Osteocyte (in vitro differentiated cells): ENCODE results near the gene ANXA4. TPM values are rescaled to one million over a fixed set of nuclear protein-coding genes. Genes with fewer than 3 reads are reported as not detected.
A peak's percentile ranks its signal among the peaks of the same experiment; 100 is the strongest.
"Not testable (repeated sequence)": the region's sequence is repeated elsewhere in the genome, so short reads cannot be mapped to it uniquely, and the experiment has no call there.

Experiments used
- DNase-seq: peaks from one replicate; pipeline ENCODE4 v3.0.0; 2021; ENCODE audit warnings: mixed read lengths; ENCODE audit not compliant: unreplicated experiment; ENCODE audit errors: extremely low spot score
- H3K27ac Mint-ChIP-seq: one replicate; pipeline ENCODE4 v1.8.0; 2021; ENCODE audit warnings: mild to moderate bottlenecking, mixed read lengths; ENCODE audit not compliant: unreplicated experiment
- H3K27me3 Mint-ChIP-seq: one replicate; pipeline ENCODE4 v1.8.0; 2021; ENCODE audit warnings: mixed read lengths; ENCODE audit not compliant: unreplicated experiment
- H3K36me3 Mint-ChIP-seq: one replicate; pipeline ENCODE4 v1.8.0; 2021; ENCODE audit warnings: mixed read lengths; ENCODE audit not compliant: unreplicated experiment
- H3K4me1 Mint-ChIP-seq: one replicate; pipeline ENCODE4 v1.8.0; 2021; ENCODE audit warnings: mixed read lengths; ENCODE audit not compliant: unreplicated experiment
- H3K4me3 Mint-ChIP-seq: one replicate; pipeline ENCODE4 v1.8.0; 2021; ENCODE audit warnings: mild to moderate bottlenecking, moderate library complexity, mixed read lengths; ENCODE audit not compliant: unreplicated experiment
- H3K9me3 Mint-ChIP-seq: one replicate; pipeline ENCODE4 v1.8.0; 2021; ENCODE audit warnings: mixed read lengths; ENCODE audit not compliant: unreplicated experiment
- CTCF ChIP-seq: fragments of 200-600 bp; sonication (generic); IDR thresholded peaks from 2 replicates; pipeline ENCODE4 v1.5.0; 2021; ENCODE audit warnings: antibody characterized with exemption, mild to moderate bottlenecking, moderate library complexity
- total RNA-seq: library from RNA; stranded (reverse); gene quantifications from 2 replicates; pipeline ENCODE4 v1.2.1, GENCODE V29; 2021

ANXA4 gene
- total RNA-seq, 1 donor from 2014 or later = 76.6 TPM

- TF ChIP-seq CTCF = no peak
- Mint-ChIP-seq H3K36me3 (no peaks in the 10 kb centered on the region), H3K9me3 (no peaks in the 10 kb centered on the region), H3K4me1 (peaks cover 23% of the 10 kb centered on the region), H3K27me3 (no peaks in the 10 kb centered on the region), H3K4me3 (peak overlapping the region; percentile 93), H3K27ac (peak overlapping the region; percentile 98)
- no peak for DNase-seq
Measured at GRCh38 chr2:69828938-69829255, 87.0 kb downstream of the ANXA4 start.

- Mint-ChIP-seq H3K9me3 (no peaks in the 10 kb centered on the region), H3K4me3 (peak within 1 kb of the TSS; percentile 93), H3K27me3 (no peaks in the 10 kb centered on the region), H3K4me1 (peaks cover 23% of the 10 kb centered on the region), H3K36me3 (no peaks in the 10 kb centered on the region), H3K27ac (peak within 1 kb of the TSS; percentile 98)
- peak; percentile 99 for DNase-seq
- no peak for TF ChIP-seq CTCF
Measured at GRCh38 chr2:69829256-69830044, 87.5 kb downstream of the ANXA4 start, which contains the start of gene GMCL1. Gene GMCL1 (plus strand): TSS chr2:69829660. CDS start chr2:69829893, 233 bp downstream.

- TF ChIP-seq CTCF = no peak
- Mint-ChIP-seq H3K27me3 (no peaks in the 10 kb centered on the region), H3K4me1 (peaks cover 23% of the 10 kb centered on the region), H3K36me3 (no peaks in the 10 kb centered on the region), H3K27ac (peak overlapping the region; percentile 98), H3K4me3 (peak overlapping the region; percentile 93), H3K9me3 (no peaks in the 10 kb centered on the region)
- DNase-seq = no peak
Measured at GRCh38 chr2:69830045-69830905, 88.3 kb downstream of the ANXA4 start.

- Mint-ChIP-seq H3K4me3 (peak overlapping the region; percentile 93), H3K4me1 (peaks cover 23% of the 10 kb centered on the region)
- not testable (repeated sequence) for DNase-seq, H3K9me3 Mint-ChIP-seq, H3K36me3 Mint-ChIP-seq, H3K27ac Mint-ChIP-seq, H3K27me3 Mint-ChIP-seq
Measured at GRCh38 chr2:69830906-69831241, 88.9 kb downstream of the ANXA4 start.

DNA sequence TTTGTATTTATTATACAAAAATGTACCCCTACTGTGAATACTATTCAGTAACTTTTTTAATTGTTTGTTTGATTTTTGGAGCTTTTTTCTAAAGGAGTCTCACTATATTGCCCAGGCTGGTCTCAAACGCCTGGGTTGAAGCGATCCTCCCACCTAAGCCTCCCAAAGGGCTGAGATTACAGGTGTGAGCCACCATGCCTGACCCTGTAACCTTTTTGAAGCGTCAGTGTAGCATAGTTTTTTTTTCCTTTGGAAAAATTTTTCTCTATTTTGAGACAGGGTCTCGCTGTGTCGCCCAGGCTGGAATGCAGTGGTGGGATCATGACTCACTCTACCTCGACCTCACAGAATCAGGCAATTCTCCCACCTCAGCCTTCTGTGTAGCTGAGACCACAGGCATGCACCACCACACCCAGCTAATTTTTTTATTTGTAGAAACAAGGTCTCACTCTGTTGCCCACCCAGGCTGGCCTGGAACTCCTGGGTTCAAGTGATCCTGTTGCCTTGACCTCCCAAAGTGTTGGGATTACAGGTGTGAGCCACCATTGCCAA lies 89.5 kb downstream of the ANXA4 start:
- no peaks in the 10 kb centered on the region for H3K27me3 Mint-ChIP-seq

More for the DNA sequence above, 89.5 kb downstream of the ANXA4 start:
- no peak for TF ChIP-seq CTCF
- no peak overlapping the region for H3K27ac Mint-ChIP-seq
- peak overlapping the region; percentile 29 for H3K4me3 Mint-ChIP-seq
- H3K9me3 Mint-ChIP-seq = no peaks in the 10 kb centered on the region
- no peak for DNase-seq
- no peaks in the 10 kb centered on the region for H3K36me3 Mint-ChIP-seq
- H3K4me1 Mint-ChIP-seq = peaks cover 23% of the 10 kb centered on the region
